ENCODE data around the gene PROZ.
"Not testable (repeated sequence)": the region's sequence is repeated elsewhere in the genome, so short reads cannot be mapped to it uniquely, and the experiment has no call there.

PROZ gene

GRCh38 chr13:113157929-113158747 is at the start of gene PROZ:
Gene PROZ (plus strand): TSS chr13:113158648. CDS start chr13:113158661, 13 bp downstream.
- TF ChIP-seq CTCF (conservative IDR thresholded peaks at IDR 0.05; ENCODE audit: low read length) = no peak
- DNase-seq (ENCODE audit: low read depth) = no peak
- no peak within 1 kb of the TSS for H3K4me3 ChIP-seq (ENCODE audit: low read length)

- TF ChIP-seq CTCF (conservative IDR thresholded peaks at IDR 0.05; ENCODE audit: low read length) = no peak
- H3K4me3 ChIP-seq (ENCODE audit: low read length) = no peak overlapping the region
- DNase-seq (ENCODE audit: low read depth) = no peak
Observed at GRCh38 chr13:113109151-113110047, 49.0 kb upstream of the PROZ start.

GRCh38 chr13:113110048-113110851 is 48.2 kb upstream of the PROZ start:
- TF ChIP-seq CTCF (conservative IDR thresholded peaks at IDR 0.05; ENCODE audit: low read length) = no peak
- H3K4me3 ChIP-seq (ENCODE audit: low read length) = peak overlapping the region; percentile 26; the same call in 1 of the 2 replicates
- peak; percentile 8 for DNase-seq (ENCODE audit: low read depth)

GRCh38 chr13:113110852-113111315 is 47.6 kb upstream of the PROZ start:
- H3K4me3 ChIP-seq (ENCODE audit: low read length) = peak overlapping the region; percentile 26; the same call in 1 of the 2 replicates
- TF ChIP-seq CTCF (conservative IDR thresholded peaks at IDR 0.05; ENCODE audit: low read length) = no peak

GRCh38 chr13:113111821-113112220 is 46.6 kb upstream of the PROZ start:
- DNase-seq (ENCODE audit: low read depth); H3K4me3 ChIP-seq (ENCODE audit: low read length): not testable (repeated sequence)

More at GRCh38 chr13:113110852-113111315, 47.6 kb upstream of the PROZ start:
- DNase-seq (ENCODE audit: low read depth) = no peak

- H3K4me3 ChIP-seq (ENCODE audit: low read length); DNase-seq (ENCODE audit: low read depth): not testable (repeated sequence)
Observed at GRCh38 chr13:113112475-113112874, 46.0 kb upstream of the PROZ start.

- DNase-seq (ENCODE audit: low read depth) = no peak
Observed at GRCh38 chr13:113112893-113113845, 45.3 kb upstream of the PROZ start.

More at GRCh38 chr13:113112893-113113845, 45.3 kb upstream of the PROZ start:
- H3K4me3 ChIP-seq (ENCODE audit: low read length) = no peak overlapping the region
- no peak for TF ChIP-seq CTCF (conservative IDR thresholded peaks at IDR 0.05; ENCODE audit: low read length)

All from AG10803 (cell line).